A673 (cell line): ENCODE results near the gene ZNF462.

ENCODE experiments used
- CTCF ChIP-seq: fragments of 300-800, 200-600 bp; sonication (generic); conservative IDR thresholded peaks from 2 replicates; pipeline ENCODE4 v1.5.1; 2017; ENCODE audit warnings: low read depth, mild to moderate bottlenecking, antibody characterized with exemption, low read length, moderate library complexity, mixed read lengths
- EZH2 ChIP-seq: fragments of 200-600 bp; sonication (generic); IDR thresholded peaks from 2 replicates; pipeline ENCODE4 v1.6.1; 2017; ENCODE audit warnings: borderline replicate concordance, low read depth, mild to moderate bottlenecking, mixed read lengths, antibody characterized with exemption, low read length; ENCODE audit not compliant: poor library complexity, severe bottlenecking

- TF ChIP-seq CTCF (no peak), EZH2 (no peak)
Measured at GRCh38 chr9:106931466-106931865, 68.5 kb downstream of the ZNF462 start.
